Posterior vena cava (tissue), 2 donors: ENCODE data around the gene TTYH3. TPM values are rescaled to one million over a fixed set of nuclear protein-coding genes. Genes with fewer than 3 reads are reported as not detected.
A peak's percentile ranks its signal among the peaks of the same experiment; 100 is the strongest.
"Not testable (repeated sequence)": the region's sequence is repeated elsewhere in the genome, so short reads cannot be mapped to it uniquely, and the experiment has no call there.

ENCODE experiments used
- DNase-seq: peaks from one replicate; pipeline ENCODE4 v3.0.0-alpha.2; 2020; ENCODE audit warnings: low spot score
- intact Hi-C, 2 donors: fragments of 100-400 bp; cut with DNase I; formaldehyde crosslinking; loops; one replicate each; pipeline versions ENCODE4 v1.14.1 to v1.14.2; 2022 to 2023
- long read RNA-seq, 2 donors: library from polyadenylated mRNA; unstranded; transcript quantifications; one replicate each; pipeline ENCODE4 v2.0.0, GENCODE V29; 2020 to 2021
- total RNA-seq, 2 donors: library from RNA; stranded (reverse); fragmentation: NEBNext Ultra II Directional; extraction: Animal tissue kit (Norgen Biotek cat#: 25700); gene quantifications; one replicate each; pipeline ENCODE4 v1.2.1, GENCODE V29; 2021
- donor health status: DM: yes; HTN: yes; CAD: no.
- donor health status: DM: yes; HTN: yes; CAD: no.

The TTYH3 gene
- 10 to 100 TPM; 50.1 to 51.6 TPM for total RNA-seq
- long read RNA-seq, donor 1, full-length matches to known transcripts, result 2 of 22 reads
- long read RNA-seq, donor 1, partial matches to known transcripts, result 0 of 22 reads
- long read RNA-seq, donor 1, other reads (novel, unspliced or antisense), result 20 of 22 reads
- long read RNA-seq, donor 2, partial matches to known transcripts, result 1 of 4 reads
- long read RNA-seq, donor 2, other reads (novel, unspliced or antisense), result 3 of 4 reads

GRCh38 chr7:2631946-2632732, at the start of gene TTYH3:
TSS of gene TTYH3 (plus strand) at chr7:2631986. CDS start at chr7:2632156, 170 bp downstream.
- intact Hi-C loops, result no loop called here
- peak; percentile 86 for DNase-seq

GRCh38 chr7:2582006-2582735, 49.6 kb upstream of the TTYH3 start:
- no peak for DNase-seq
- intact Hi-C loops, result no loop called here

GRCh38 chr7:2583798-2584580, 47.8 kb upstream of the TTYH3 start:
- DNase-seq, result no peak

GRCh38 chr7:2585446-2585845, 46.3 kb upstream of the TTYH3 start:
- intact Hi-C loops, result no loop called here
- DNase-seq, result no peak

More at GRCh38 chr7:2583798-2584580, 47.8 kb upstream of the TTYH3 start:
- intact Hi-C loops, result no loop called here

- intact Hi-C loops, result no loop called here
- DNase-seq, result no peak
Observed at GRCh38 chr7:2586326-2587020, 45.3 kb upstream of the TTYH3 start.

- DNase-seq, result no peak
- intact Hi-C loops, result no loop called here
Observed at GRCh38 chr7:2587134-2587533, 44.7 kb upstream of the TTYH3 start.

GRCh38 chr7:2587778-2588177, 44.0 kb upstream of the TTYH3 start:
- intact Hi-C loops, result no loop called here
- no peak for DNase-seq

- intact Hi-C loops, result no loop called here
- DNase-seq, result no peak
Observed at GRCh38 chr7:2589341-2589740, 42.4 kb upstream of the TTYH3 start.

- intact Hi-C loops, DNase-seq: not testable (repeated sequence)
Observed at GRCh38 chr7:2589941-2590340, 41.8 kb upstream of the TTYH3 start.

GRCh38 chr7:2592375-2592865, 39.4 kb upstream of the TTYH3 start:
- DNase-seq, result no peak
- intact Hi-C loops, result no loop called here

- intact Hi-C loops, result no loop called here
- DNase-seq, result no peak
Observed at GRCh38 chr7:2593036-2593727, 38.6 kb upstream of the TTYH3 start.

- no peak for DNase-seq
- intact Hi-C loops, result no loop called here
Observed at GRCh38 chr7:2594599-2594998, 37.2 kb upstream of the TTYH3 start.

- intact Hi-C loops, result no loop called here
- DNase-seq, result no peak
Observed at GRCh38 chr7:2595258-2595860, 36.4 kb upstream of the TTYH3 start.

GRCh38 chr7:2596464-2597272, 35.1 kb upstream of the TTYH3 start:
- intact Hi-C loops, result no loop called here
- no peak for DNase-seq

GRCh38 chr7:2597273-2597640, 34.5 kb upstream of the TTYH3 start:
- no peak for DNase-seq
- intact Hi-C loops, result no loop called here

- no peak for DNase-seq
- intact Hi-C loops, result no loop called here
Observed at GRCh38 chr7:2598154-2598823, 33.5 kb upstream of the TTYH3 start.

GRCh38 chr7:2601065-2601464, 30.7 kb upstream of the TTYH3 start:
- intact Hi-C loops, result no loop called here
- DNase-seq, result no peak
